HCEC 1CT (cell line): Measurements from ENCODE around the gene GATAD2B.
"Not testable (repeated sequence)": the region's sequence is repeated elsewhere in the genome, so short reads cannot be mapped to it uniquely, and the experiment has no call there.

Source experiments
- DNase-seq: peaks from one replicate; pipeline ENCODE4 v3.0.0-alpha.2; 2017

Gene GATAD2B

GRCh38 chr1:153775458-153776327, 147.1 kb downstream of the GATAD2B start:
- no peak for DNase-seq

GRCh38 chr1:153774780-153775457, 147.9 kb downstream of the GATAD2B start, which contains the start of gene SLC27A3:
Gene SLC27A3 (plus strand): TSS chr1:153775407. CDS start chr1:153775498, 91 bp downstream.
- DNase-seq = no peak

- DNase-seq = no peak
These were observed 148.7 kb downstream of the GATAD2B start for GRCh38 chr1:153774026-153774595.

GRCh38 chr1:153773096-153773921, 149.5 kb downstream of the GATAD2B start:
- DNase-seq = no peak

- no peak for DNase-seq
These were observed 150.8 kb downstream of the GATAD2B start for GRCh38 chr1:153771841-153772593.

- DNase-seq = no peak
These were observed 151.5 kb downstream of the GATAD2B start for GRCh38 chr1:153771261-153771660.

- no peak for DNase-seq
These were observed 152.0 kb downstream of the GATAD2B start for GRCh38 chr1:153770797-153771196.

- no peak for DNase-seq
These were observed 153.6 kb downstream of the GATAD2B start for GRCh38 chr1:153769221-153769620.

- no peak for DNase-seq
These were observed 154.2 kb downstream of the GATAD2B start for GRCh38 chr1:153768316-153769181.

GRCh38 chr1:153767519-153767918, 155.3 kb downstream of the GATAD2B start:
- no peak for DNase-seq

- not testable (repeated sequence) for DNase-seq
These were observed 156.1 kb downstream of the GATAD2B start for GRCh38 chr1:153766663-153767062.

GRCh38 chr1:153764310-153764709, 158.5 kb downstream of the GATAD2B start:
- no peak for DNase-seq

- no peak for DNase-seq
These were observed 159.2 kb downstream of the GATAD2B start for GRCh38 chr1:153763365-153764225.

- peak; percentile 69 for DNase-seq
These were observed 162.3 kb downstream of the GATAD2B start for GRCh38 chr1:153760440-153760839.
